Peyer's patch (tissue), 4 donors: ENCODE measurements around the gene ST6GALNAC1. TPM values are rescaled to one million over a fixed set of nuclear protein-coding genes. Genes with fewer than 3 reads are reported as not detected.
"Not testable (repeated sequence)": the region's sequence is repeated elsewhere in the genome, so short reads cannot be mapped to it uniquely, and the experiment has no call there.

Source experiments
- DNase-seq, 3 donors: peaks; one replicate each; pipeline ENCODE4 v3.0.0-alpha.2; 2017 to 2019
- H3K27ac ChIP-seq, 4 donors: fragments of 200-600 bp; sonication (generic); one replicate each; pipeline ENCODE4 v1.5.1; 2016 to 2019
- H3K27me3 ChIP-seq, 2 donors: fragments of 200-600 bp; sonication (generic); one replicate each; pipeline ENCODE4 v1.5.1; 2019
- H3K36me3 ChIP-seq, 3 donors: fragments of 200-600 bp; sonication (generic); one replicate each; pipeline ENCODE4 v1.5.1; 2016 to 2019
- H3K4me1 ChIP-seq, 4 donors: fragments of 200-600 bp; sonication (generic); one replicate each; pipeline ENCODE4 v1.5.1; 2016 to 2019
- H3K4me3 ChIP-seq, 4 donors: fragments of 200-600 bp; sonication (generic); 1 replicate in 3 of 4; 2 replicates in 1 of 4; pipeline ENCODE4 v1.5.1; 2016 to 2019; ENCODE audit warnings: mild to moderate bottlenecking in 1 of 4
- H3K9me3 ChIP-seq, 4 donors: fragments of 200-600 bp; sonication (generic); one replicate each; pipeline ENCODE4 v1.5.1; 2016 to 2019; ENCODE audit warnings: mild to moderate bottlenecking in 1 of 4
- POLR2A ChIP-seq, 2 donors: fragments of 450-650 bp; IDR thresholded peaks; one replicate each; pipeline ENCODE4 v1.5.1; 2017; ENCODE audit warnings: antibody characterized with exemption in 2 of 2, mild to moderate bottlenecking in 2 of 2, moderate library complexity in 2 of 2
- total RNA-seq, 4 donors: library from RNA; depleted of rRNA; stranded (reverse); fragments of >200 nt; gene quantifications; one replicate each; pipeline ENCODE4 v1.1.0, GENCODE V29; 2016
- TF ChIP-seq, protein P1 (sequence below), 6 experiments: fragments of 450-650 bp in 4 of 6; fragments of 200-600 bp in 2 of 6; sonication (generic) in 1 of 6; IDR thresholded peaks; one replicate each; pipeline ENCODE4 v1.5.1; 2017 to 2019; ENCODE audit warnings: antibody characterized with exemption in 6 of 6, mild to moderate bottlenecking in 3 of 6, moderate library complexity in 1 of 6

Gene ST6GALNAC1
- total RNA-seq, 4 donors from 2014 or later, result 91.6 to 135 (median 102) TPM

DNA sequence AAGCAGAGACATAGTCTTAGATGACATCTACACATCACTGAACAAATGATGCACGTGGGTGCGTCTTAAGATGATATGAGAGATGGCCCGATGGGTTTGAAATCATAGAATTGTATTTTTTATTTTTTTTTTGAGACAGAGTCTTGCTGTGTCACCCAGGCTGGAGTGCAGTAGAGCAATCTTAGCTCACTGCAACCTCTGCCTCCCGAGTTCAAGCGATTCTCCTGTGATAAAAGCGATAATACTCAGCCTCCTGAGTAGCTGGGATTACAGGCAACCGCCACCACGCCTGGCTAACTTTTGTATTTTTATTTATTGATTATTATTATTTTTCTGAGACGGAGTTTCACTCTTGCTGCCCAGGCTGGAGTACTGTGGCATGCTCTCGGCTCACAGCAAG is 5.3 kb downstream of the ST6GALNAC1 start:
- Histone ChIP-seq H3K4me3 (no peak overlapping the region), H3K27me3 (no peaks in the 10 kb centered on the region), H3K9me3 (no peaks in the 10 kb centered on the region), H3K36me3 (peaks cover 0 to 9% (median 0%) of the 10 kb centered on the region in 3 donors), H3K4me1 (peaks cover 0 to 11% (median 0%) of the 10 kb centered on the region in 4 donors), H3K27ac (no peak overlapping the region)
- DNase-seq, result no peak
- TF ChIP-seq, protein P1, sequence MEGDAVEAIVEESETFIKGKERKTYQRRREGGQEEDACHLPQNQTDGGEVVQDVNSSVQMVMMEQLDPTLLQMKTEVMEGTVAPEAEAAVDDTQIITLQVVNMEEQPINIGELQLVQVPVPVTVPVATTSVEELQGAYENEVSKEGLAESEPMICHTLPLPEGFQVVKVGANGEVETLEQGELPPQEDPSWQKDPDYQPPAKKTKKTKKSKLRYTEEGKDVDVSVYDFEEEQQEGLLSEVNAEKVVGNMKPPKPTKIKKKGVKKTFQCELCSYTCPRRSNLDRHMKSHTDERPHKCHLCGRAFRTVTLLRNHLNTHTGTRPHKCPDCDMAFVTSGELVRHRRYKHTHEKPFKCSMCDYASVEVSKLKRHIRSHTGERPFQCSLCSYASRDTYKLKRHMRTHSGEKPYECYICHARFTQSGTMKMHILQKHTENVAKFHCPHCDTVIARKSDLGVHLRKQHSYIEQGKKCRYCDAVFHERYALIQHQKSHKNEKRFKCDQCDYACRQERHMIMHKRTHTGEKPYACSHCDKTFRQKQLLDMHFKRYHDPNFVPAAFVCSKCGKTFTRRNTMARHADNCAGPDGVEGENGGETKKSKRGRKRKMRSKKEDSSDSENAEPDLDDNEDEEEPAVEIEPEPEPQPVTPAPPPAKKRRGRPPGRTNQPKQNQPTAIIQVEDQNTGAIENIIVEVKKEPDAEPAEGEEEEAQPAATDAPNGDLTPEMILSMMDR (IDR thresholded peaks at IDR 0.05), result no peak
- no peak for TF ChIP-seq POLR2A (IDR thresholded peaks at IDR 0.05)

DNA sequence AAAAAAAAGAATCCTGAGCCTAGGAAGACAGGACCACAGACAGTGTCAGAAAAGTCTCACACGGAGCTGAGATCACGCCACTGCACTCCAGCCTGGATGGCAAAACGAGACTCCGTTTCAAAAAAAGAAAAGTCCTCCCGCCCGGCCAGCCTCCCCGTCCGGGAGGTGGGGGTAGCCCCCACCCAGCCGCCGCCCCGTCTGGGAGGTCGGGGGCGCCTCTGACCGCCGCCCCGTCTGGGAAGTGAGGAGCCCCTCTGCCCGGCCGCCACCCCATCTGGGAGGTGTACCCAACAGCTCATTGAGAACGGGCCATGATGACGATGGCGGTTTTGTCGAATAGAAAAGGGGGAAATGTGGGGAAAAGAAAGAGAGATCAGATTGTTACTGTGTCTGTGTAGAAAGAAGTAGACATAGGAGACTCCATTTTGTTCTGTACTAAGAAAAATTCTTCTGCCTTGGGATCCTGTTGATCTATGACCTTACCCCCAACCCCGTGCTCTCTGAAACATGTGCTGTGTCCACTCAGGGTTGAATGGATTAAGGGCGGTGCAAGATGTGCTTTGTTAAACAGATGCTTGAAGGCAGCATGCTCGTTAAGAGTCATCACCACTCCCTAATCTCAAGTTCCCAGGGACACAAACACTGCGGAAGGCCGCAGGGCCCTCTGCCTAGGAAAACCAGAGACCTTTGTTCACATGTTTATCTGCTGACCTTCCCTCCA is 6.9 kb downstream of the ST6GALNAC1 start:
- DNase-seq, result peak in 2 of 3 donors; percentile 8 to 9
- not testable (repeated sequence) for H3K36me3 ChIP-seq, H3K9me3 ChIP-seq, H3K4me3 ChIP-seq, H3K27ac ChIP-seq, H3K27me3 ChIP-seq
- peaks cover 0 to 12% (median 0%) of the 10 kb centered on the region in 4 donors for H3K4me1 ChIP-seq

DNA sequence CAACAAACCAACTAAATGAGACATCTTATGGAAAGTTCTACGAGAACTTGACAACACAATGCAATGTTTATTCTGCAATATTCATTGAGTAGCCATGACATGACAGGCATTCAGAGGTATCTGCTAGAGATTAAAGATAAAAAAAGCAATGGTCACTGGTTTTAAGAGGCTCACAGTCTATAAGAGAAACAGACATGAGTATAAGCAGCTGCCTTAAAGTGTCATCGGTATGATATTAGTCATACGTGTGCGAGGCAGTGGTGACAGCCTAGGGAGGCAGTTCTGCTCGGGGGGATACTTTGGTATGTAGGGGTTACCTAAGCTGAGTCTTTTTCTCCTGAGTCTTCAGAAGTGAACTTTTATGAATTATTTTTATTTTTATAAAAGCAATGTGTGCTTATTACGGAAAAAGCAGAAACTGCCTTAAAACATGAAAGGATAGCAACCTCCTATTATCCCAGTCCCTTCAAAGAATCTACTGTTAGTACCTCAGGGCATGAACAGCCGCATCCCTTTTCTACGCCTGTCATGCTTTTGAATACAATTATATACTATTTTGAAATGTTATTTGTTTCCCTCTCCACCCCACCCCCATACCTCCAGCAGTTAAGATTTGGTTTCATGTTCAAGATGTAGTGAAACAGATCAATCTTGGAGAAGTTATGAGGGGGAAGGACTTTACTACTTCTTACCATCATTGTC is 7.7 kb downstream of the ST6GALNAC1 start:
- H3K27me3 ChIP-seq, result no peaks in the 10 kb centered on the region
- DNase-seq, result peak in 1 of 3 donors; percentile 0
- peaks cover 0 to 9% (median 0%) of the 10 kb centered on the region in 3 donors for H3K36me3 ChIP-seq
- H3K4me3 ChIP-seq, result no peak overlapping the region
- TF ChIP-seq POLR2A (IDR thresholded peaks at IDR 0.05), result no peak
- no peak overlapping the region for H3K27ac ChIP-seq
- no peaks in the 10 kb centered on the region for H3K9me3 ChIP-seq
- peaks cover 0 to 21% (median 0%) of the 10 kb centered on the region in 4 donors for H3K4me1 ChIP-seq

DNA sequence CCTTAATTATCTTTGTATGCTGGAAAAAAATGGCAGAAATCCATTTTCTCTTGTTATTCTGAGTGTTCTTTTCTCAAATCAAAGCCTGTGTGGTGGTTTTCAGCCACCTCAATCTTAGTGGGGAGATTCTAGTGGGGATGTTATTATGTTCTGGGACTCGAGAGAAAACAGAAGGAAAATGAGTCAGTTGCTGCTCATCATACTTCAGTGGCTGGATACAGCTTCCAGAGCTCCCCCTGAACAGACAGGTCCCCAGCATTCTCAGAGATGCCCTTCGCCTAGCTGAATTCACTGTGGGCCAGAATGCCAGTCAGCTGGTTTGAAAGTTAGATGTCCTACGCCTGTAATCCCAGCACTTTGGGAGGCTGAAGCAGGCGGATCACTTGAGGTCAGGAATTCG is 8.5 kb downstream of the ST6GALNAC1 start:
- Histone ChIP-seq H3K4me3 (no peak overlapping the region), H3K36me3 (peaks cover 0 to 9% (median 0%) of the 10 kb centered on the region in 3 donors), H3K9me3 (no peaks in the 10 kb centered on the region), H3K4me1 (peaks cover 0 to 21% (median 0%) of the 10 kb centered on the region in 4 donors), H3K27ac (no peak overlapping the region), H3K27me3 (no peaks in the 10 kb centered on the region)
- DNase-seq, result no peak
- TF ChIP-seq, protein P1 (IDR thresholded peaks at IDR 0.05), result no peak
- TF ChIP-seq POLR2A (IDR thresholded peaks at IDR 0.05), result no peak

DNA sequence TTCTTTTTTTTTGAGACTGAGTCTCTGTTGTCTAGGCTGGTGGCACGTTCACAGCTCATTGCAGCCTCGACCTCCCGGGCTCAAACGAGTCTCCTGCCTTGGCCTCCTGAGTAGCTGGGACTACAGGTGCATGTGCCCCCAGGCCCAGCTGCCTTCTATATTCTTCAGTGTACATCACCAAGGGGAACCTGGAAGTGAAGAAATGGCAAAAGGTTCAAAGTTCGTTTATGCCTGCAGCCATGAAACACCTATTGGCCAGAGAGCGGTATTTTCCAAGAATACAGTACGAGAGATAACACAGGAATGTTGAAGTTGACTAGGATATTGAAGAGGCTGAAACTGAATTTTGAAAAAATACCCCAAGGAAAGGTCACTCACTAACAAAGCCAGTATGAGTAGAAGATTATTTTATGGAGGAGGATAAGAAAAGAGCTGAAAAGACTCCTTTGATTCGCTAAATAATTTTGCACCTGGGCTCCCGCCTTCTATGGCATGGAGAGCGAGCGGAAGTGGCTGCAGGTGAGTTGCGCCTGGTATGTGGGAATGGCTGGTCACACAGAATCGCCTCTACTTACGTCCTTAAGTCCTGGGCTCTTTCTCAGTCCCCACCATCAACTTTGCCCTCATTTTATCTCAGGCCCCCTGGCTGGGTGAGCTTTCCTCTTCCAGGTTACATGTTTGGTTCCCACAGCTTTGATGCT is 9.8 kb downstream of the ST6GALNAC1 start:
- H3K27ac ChIP-seq, result no peak overlapping the region
- H3K4me1 ChIP-seq, result peaks cover 0 to 21% (median 0%) of the 10 kb centered on the region in 4 donors
- peak in 1 of 3 donors; percentile 28 for DNase-seq
- no peak for TF ChIP-seq POLR2A (IDR thresholded peaks at IDR 0.05)
- TF ChIP-seq, protein P1 (IDR thresholded peaks at IDR 0.05), result peak in 3 of 6 experiments; percentile 34 to 42 (median 39)
- peaks cover 0 to 15% (median 0%) of the 10 kb centered on the region in 3 donors for H3K36me3 ChIP-seq
- no peaks in the 10 kb centered on the region for H3K9me3 ChIP-seq
- H3K4me3 ChIP-seq, result no peak overlapping the region
- H3K27me3 ChIP-seq, result no peaks in the 10 kb centered on the region

DNA sequence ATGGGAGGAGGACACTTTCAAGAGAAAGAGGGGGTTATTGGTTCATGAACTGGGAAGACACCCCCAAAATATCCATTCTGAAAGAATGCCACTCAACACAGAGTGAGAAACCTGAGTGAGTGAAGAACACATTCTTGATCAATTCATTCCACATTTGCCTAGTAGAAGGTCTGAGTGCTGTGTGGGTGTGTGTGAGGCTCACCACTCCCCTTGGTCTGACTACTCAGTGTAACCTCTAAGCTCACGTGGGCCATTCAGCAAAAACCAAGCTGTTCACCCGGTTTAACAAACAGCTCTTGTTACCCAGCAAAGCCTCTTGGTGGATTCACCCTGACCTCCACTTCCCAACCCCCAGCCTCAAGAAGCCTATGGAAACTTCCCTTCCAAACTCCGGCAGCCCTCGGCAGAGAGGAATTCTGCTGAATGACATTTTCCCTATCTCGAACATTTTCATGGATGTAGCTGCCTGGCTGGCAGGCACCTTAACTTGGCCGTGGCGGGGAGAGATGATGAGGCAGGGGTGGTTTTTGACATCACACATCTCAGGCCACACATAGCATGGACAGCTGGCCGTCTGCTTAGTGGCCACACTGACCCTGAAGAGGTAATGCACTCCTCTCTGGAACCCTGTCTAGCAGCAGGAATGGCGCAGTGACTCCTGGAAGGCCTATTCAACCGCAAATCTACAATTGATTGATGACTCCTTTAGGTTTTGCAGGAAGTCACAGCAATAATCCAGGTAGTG is 11.6 kb downstream of the ST6GALNAC1 start:
- H3K4me1 ChIP-seq, result peaks cover 0 to 21% (median 0%) of the 10 kb centered on the region in 4 donors
- H3K9me3 ChIP-seq, result no peaks in the 10 kb centered on the region
- no peak for TF ChIP-seq POLR2A (IDR thresholded peaks at IDR 0.05)
- TF ChIP-seq, protein P1 (IDR thresholded peaks at IDR 0.05), result no peak
- peak overlapping the region in 2 of 4 donors; percentile 4 to 59 for H3K27ac ChIP-seq
- no peaks in the 10 kb centered on the region for H3K27me3 ChIP-seq
- H3K4me3 ChIP-seq, result no peak overlapping the region
- peak in 1 of 3 donors; percentile 62 for DNase-seq
- peaks cover 0 to 17% (median 0%) of the 10 kb centered on the region in 3 donors for H3K36me3 ChIP-seq
